Prostate gland (tissue), 2 donors: ENCODE measurements around the gene RNF169. TPM values are rescaled to one million over a fixed set of nuclear protein-coding genes. Genes with fewer than 3 reads are reported as not detected.

Source experiments
- DNase-seq: peaks from one replicate; pipeline ENCODE4 v3.0.0-alpha.2; 2019; ENCODE audit warnings: low spot score
- H3K27ac ChIP-seq, 2 donors: fragments of 200-600 bp; sonication (generic); 2 replicates each; pipeline ENCODE4 v1.5.1; 2017 to 2019
- H3K27me3 ChIP-seq: fragments of 200-600 bp; sonication (generic); replicated peaks from 2 replicates; pipeline ENCODE4 v1.5.1; 2019; ENCODE audit not compliant: insufficient read depth
- H3K36me3 ChIP-seq, 2 donors: fragments of 200-600 bp; sonication (generic); 1 replicate in 1 of 2; 2 replicates in 1 of 2; pipeline versions ENCODE4 v1.5.1 to v1.8.1; 2017 to 2019
- H3K4me1 ChIP-seq: fragments of 200-600 bp; sonication (generic); replicated peaks from 2 replicates; pipeline ENCODE4 v1.5.1; 2019
- H3K4me3 ChIP-seq, 2 donors: fragments of 200-600 bp; sonication (generic); 2 replicates each; pipeline ENCODE4 v1.5.1; 2017 to 2019
- H3K9me3 ChIP-seq: fragments of 200-600 bp; sonication (generic); 2 replicates; pipeline ENCODE4 v1.5.1; 2017
- POLR2A ChIP-seq: fragments of 450-650 bp; IDR thresholded peaks from one replicate; pipeline ENCODE4 v1.6.1; 2016; ENCODE audit warnings: antibody characterized with exemption, mild to moderate bottlenecking
- POLR2AphosphoS5 ChIP-seq: sonication (generic); formaldehyde crosslinking; IDR thresholded peaks from one replicate; pipeline ENCODE4 v1.6.1; 2017; ENCODE audit warnings: antibody characterized with exemption
- WGBS: methylation state at CpG from one replicate; pipeline ENCODE4 v1.1.5; 2018; 5-methylcytosine and 5-hydroxymethylcytosine counted together
- intact Hi-C: fragments of 100-400 bp; cut with DNase I; formaldehyde crosslinking; loops from one replicate; pipeline ENCODE4 v1.14.2; 2022
- total RNA-seq, 2 donors: library from RNA; depleted of rRNA; stranded (reverse); fragments of >200 nt; gene quantifications; one replicate each; pipeline ENCODE4 v1.1.0, GENCODE V29; 2016
- TF ChIP-seq, protein P1 (sequence below), 4 experiments: fragments of 200-600 bp in 2 of 4; fragments of 450-650 bp in 2 of 4; sonication (generic) in 2 of 4; IDR thresholded peaks; 1 replicate in 3 of 4; 2 replicates in 1 of 4; pipeline ENCODE4 v1.5.1; 2016 to 2019; ENCODE audit warnings: antibody characterized with exemption in 4 of 4, mild to moderate bottlenecking in 2 of 4, moderate library complexity in 2 of 4

RNF169 gene
- total RNA-seq, 2 donors from 2014 or later, result 19.7 to 21.2 TPM

DNA sequence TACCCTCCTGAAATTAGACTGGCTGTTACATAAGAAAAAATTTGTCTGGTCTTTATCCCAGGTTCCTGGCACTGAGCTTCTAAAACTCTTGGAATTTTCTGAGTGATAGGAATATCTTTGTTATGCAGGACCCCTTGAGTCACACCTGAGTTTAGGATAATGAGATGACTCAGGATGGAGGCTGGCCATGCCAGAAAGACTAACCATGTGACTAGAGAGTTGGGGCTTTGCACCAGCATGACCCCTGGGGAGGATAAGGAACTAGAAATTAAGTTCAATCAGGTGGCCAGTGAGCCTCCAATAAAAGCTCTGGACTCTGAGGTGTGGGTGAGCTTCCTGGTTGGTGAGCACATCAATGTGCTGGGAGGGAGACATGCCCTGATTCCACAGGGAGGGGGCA lies 112.1 kb downstream of the RNF169 start:
- H3K9me3 ChIP-seq, result no peaks in the 10 kb centered on the region
- no peak overlapping the region for H3K27ac ChIP-seq
- H3K4me3 ChIP-seq, result no peak overlapping the region
- H3K27me3 ChIP-seq, result no peaks in the 10 kb centered on the region
- no peaks in the 10 kb centered on the region for H3K4me1 ChIP-seq
- H3K36me3 ChIP-seq, result no peaks in the 10 kb centered on the region
- intact Hi-C loops, result no loop called here
- TF ChIP-seq, protein P1, sequence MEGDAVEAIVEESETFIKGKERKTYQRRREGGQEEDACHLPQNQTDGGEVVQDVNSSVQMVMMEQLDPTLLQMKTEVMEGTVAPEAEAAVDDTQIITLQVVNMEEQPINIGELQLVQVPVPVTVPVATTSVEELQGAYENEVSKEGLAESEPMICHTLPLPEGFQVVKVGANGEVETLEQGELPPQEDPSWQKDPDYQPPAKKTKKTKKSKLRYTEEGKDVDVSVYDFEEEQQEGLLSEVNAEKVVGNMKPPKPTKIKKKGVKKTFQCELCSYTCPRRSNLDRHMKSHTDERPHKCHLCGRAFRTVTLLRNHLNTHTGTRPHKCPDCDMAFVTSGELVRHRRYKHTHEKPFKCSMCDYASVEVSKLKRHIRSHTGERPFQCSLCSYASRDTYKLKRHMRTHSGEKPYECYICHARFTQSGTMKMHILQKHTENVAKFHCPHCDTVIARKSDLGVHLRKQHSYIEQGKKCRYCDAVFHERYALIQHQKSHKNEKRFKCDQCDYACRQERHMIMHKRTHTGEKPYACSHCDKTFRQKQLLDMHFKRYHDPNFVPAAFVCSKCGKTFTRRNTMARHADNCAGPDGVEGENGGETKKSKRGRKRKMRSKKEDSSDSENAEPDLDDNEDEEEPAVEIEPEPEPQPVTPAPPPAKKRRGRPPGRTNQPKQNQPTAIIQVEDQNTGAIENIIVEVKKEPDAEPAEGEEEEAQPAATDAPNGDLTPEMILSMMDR (IDR thresholded peaks at IDR 0.05), result no peak
- no peak for TF ChIP-seq POLR2AphosphoS5
- TF ChIP-seq POLR2A, result no peak
- DNase-seq, result no peak

DNA sequence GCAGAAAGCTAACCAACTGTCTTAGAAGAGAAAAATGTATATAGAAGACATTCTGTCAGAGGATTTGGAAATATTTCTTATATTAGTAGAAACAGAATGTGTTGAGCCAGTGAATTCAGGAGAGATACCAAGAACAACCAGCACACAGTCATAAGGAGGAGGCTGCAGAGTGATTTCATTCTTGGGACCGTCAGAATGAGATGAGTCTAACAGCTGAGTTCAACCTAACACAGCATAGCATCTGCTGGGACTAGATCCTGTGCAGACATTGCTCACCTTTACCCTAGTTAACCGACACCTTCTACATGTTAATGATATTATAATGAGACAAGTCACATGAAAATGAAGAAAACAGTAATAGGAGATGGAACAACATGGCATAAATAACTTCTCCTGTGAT lies 114.8 kb downstream of the RNF169 start:
- TF ChIP-seq POLR2A, result no peak
- TF ChIP-seq, protein P1 (IDR thresholded peaks at IDR 0.05), result no peak
- no peak for TF ChIP-seq POLR2AphosphoS5
- no peak overlapping the region for H3K27ac ChIP-seq
- no peak overlapping the region for H3K4me3 ChIP-seq
- no peaks in the 10 kb centered on the region for H3K27me3 ChIP-seq
- H3K36me3 ChIP-seq, result no peaks in the 10 kb centered on the region
- H3K4me1 ChIP-seq, result no peaks in the 10 kb centered on the region
- intact Hi-C loops, result no loop called here
- H3K9me3 ChIP-seq, result peaks cover 5% of the 10 kb centered on the region
- 95% methylated on average over 2 of the region's 2 CpGs for WGBS
- DNase-seq, result no peak

DNA sequence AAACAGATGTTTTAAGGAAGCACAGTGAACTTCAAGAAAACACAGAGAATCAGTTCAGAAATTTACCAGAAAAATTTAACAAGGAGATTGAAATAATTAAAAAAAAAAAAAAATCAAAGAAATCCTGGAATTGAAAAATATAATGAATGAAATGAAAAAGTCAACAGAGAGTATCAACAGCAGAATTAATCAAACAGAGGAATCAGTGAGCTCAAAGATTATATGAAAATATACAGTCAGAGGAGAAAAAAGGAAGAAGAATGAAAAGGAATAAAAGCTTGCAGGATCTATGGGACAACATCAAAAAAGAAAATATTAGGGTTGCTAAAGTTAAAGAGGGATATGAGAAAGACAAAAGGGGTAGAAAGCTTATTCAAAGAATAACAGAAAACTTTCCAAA lies 117.9 kb downstream of the RNF169 start:
- Histone ChIP-seq H3K36me3 (no peaks in the 10 kb centered on the region), H3K27me3 (no peaks in the 10 kb centered on the region), H3K9me3 (peaks cover 5% of the 10 kb centered on the region), H3K27ac (no peak overlapping the region), H3K4me1 (no peaks in the 10 kb centered on the region), H3K4me3 (no peak overlapping the region)
- no peak for DNase-seq
- intact Hi-C loops, result no loop called here
- TF ChIP-seq, protein P1 (IDR thresholded peaks at IDR 0.05), result no peak
- TF ChIP-seq POLR2AphosphoS5, result no peak
- TF ChIP-seq POLR2A, result no peak

DNA sequence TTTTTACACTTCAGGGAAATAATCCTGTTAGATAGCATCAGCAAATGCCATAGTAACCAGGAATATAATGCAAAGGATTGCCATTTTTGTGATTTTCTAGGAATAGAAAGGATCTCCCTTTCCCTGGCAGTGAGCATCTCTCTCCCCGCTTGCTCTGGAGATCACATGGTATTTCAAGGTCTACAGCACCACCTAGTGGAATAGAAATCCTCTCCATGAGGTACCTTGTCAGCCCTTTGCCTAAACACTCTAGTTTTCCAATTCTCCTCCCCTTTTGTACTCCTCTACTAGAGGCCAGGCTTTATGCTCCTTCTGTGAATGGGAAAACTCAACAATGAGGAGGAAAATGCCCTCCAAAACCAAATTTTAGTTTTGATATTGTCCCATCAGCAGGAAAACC lies 121.8 kb downstream of the RNF169 start:
- Histone ChIP-seq H3K9me3 (peaks cover 5% of the 10 kb centered on the region), H3K4me1 (no peaks in the 10 kb centered on the region), H3K27me3 (no peaks in the 10 kb centered on the region), H3K4me3 (no peak overlapping the region), H3K27ac (no peak overlapping the region), H3K36me3 (no peaks in the 10 kb centered on the region)
- 96% methylated on average over 1 of the region's 1 CpG for WGBS
- no peak for DNase-seq
- no peak for TF ChIP-seq POLR2AphosphoS5
- no peak for TF ChIP-seq POLR2A
- TF ChIP-seq, protein P1 (IDR thresholded peaks at IDR 0.05), result no peak
- intact Hi-C loops, result no loop called here

DNA sequence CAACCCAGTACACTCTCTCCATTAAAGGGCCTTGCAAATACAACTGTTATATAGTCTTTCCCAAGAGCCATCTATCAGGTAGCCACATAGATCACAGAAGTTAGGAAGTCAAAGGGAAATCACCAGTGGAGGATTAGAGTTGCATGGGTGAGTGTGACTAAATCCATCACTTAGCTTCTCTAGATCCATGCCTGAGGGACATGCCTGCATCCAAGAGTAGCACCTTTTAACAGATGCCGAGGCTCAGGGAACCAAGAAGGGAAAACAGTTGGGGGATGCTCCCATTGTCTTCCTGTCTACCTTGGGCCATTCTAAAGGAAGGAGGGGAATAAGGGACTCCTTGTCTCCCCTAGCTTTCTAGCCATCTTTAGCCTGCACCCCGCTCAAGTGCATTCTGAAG lies 122.4 kb downstream of the RNF169 start:
- no peaks in the 10 kb centered on the region for H3K36me3 ChIP-seq
- DNase-seq, result no peak
- H3K4me3 ChIP-seq, result no peak overlapping the region
- H3K27me3 ChIP-seq, result no peaks in the 10 kb centered on the region
- TF ChIP-seq POLR2A (no peak), POLR2AphosphoS5 (no peak)
- TF ChIP-seq, protein P1 (IDR thresholded peaks at IDR 0.05), result no peak
- no peaks in the 10 kb centered on the region for H3K4me1 ChIP-seq
- 100% methylated on average over 2 of the region's 2 CpGs for WGBS
- intact Hi-C loops, result no loop called here
- H3K9me3 ChIP-seq, result peaks cover 4% of the 10 kb centered on the region
- H3K27ac ChIP-seq, result no peak overlapping the region
